PC-9 (cell line): ENCODE data around the gene SOX5.

ENCODE experiments used
- EZH2 ChIP-seq: fragments of 200-600 bp; sonication (generic); IDR thresholded peaks from 2 replicates; pipeline ENCODE4 v1.8.0; 2017; ENCODE audit warnings: antibody characterized with exemption, low read depth
- TF ChIP-seq, protein P1 (sequence below): fragments of 200-600 bp; sonication (generic); conservative IDR thresholded peaks from 2 replicates; pipeline ENCODE4 v1.6.1; 2017; ENCODE audit warnings: mixed run types, antibody characterized with exemption, mild to moderate bottlenecking, moderate library complexity

DNA sequence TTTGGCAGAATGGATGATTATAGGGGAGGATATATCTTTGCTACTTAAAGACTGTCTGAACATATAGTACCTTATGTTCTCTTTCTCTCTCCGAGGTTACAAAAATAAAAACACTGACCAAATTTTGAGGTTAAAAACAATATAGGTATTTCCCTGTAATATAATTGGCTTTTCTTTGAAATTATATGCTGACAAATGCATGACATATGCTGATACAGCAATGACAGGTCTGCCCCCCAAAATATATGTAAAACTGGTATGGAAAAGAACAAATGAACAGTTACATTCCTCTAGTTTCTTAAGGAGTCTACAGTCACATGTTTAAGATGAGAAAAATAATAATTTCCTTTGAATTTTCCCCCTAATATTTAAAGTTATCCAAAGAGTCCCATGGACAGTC lies 405.7 kb downstream of the SOX5 start:
- TF ChIP-seq, protein P1, sequence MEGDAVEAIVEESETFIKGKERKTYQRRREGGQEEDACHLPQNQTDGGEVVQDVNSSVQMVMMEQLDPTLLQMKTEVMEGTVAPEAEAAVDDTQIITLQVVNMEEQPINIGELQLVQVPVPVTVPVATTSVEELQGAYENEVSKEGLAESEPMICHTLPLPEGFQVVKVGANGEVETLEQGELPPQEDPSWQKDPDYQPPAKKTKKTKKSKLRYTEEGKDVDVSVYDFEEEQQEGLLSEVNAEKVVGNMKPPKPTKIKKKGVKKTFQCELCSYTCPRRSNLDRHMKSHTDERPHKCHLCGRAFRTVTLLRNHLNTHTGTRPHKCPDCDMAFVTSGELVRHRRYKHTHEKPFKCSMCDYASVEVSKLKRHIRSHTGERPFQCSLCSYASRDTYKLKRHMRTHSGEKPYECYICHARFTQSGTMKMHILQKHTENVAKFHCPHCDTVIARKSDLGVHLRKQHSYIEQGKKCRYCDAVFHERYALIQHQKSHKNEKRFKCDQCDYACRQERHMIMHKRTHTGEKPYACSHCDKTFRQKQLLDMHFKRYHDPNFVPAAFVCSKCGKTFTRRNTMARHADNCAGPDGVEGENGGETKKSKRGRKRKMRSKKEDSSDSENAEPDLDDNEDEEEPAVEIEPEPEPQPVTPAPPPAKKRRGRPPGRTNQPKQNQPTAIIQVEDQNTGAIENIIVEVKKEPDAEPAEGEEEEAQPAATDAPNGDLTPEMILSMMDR: no peak
- no peak for TF ChIP-seq EZH2
